Chondrocyte (in vitro differentiated cells): ENCODE measurements around the gene SERPIND1. TPM values are rescaled to one million over a fixed set of nuclear protein-coding genes. Genes with fewer than 3 reads are reported as not detected.
A peak's percentile ranks its signal among the peaks of the same experiment; 100 is the strongest.

Experiments
- DNase-seq: peaks from one replicate; pipeline ENCODE4 v3.0.0; 2021; ENCODE audit warnings: mixed read lengths, low spot score
- H3K27ac Mint-ChIP-seq: one replicate; pipeline ENCODE4 v1.8.0; 2021; ENCODE audit warnings: mild to moderate bottlenecking, moderate library complexity, mixed read lengths; ENCODE audit not compliant: unreplicated experiment
- H3K27me3 Mint-ChIP-seq: 2 replicates; pipeline ENCODE4 v1.8.0; 2021; ENCODE audit warnings: low read depth, mixed read lengths
- H3K36me3 Mint-ChIP-seq: 2 replicates; pipeline ENCODE4 v1.8.0; 2021; ENCODE audit warnings: low read depth, mixed read lengths
- H3K4me1 Mint-ChIP-seq: 2 replicates; pipeline ENCODE4 v1.8.0; 2021; ENCODE audit warnings: low read depth, mild to moderate bottlenecking, mixed read lengths
- H3K4me3 Mint-ChIP-seq: one replicate; pipeline ENCODE4 v1.8.0; 2021; ENCODE audit warnings: mild to moderate bottlenecking, moderate library complexity, mixed read lengths; ENCODE audit not compliant: unreplicated experiment
- H3K9me3 Mint-ChIP-seq: 2 replicates; pipeline ENCODE4 v1.8.0; 2021; ENCODE audit warnings: low read depth, mixed read lengths
- CTCF ChIP-seq: fragments of 200-600 bp; sonication (generic); IDR thresholded peaks from 2 replicates; pipeline ENCODE4 v1.5.0; 2021; ENCODE audit warnings: antibody characterized with exemption, mild to moderate bottlenecking, moderate library complexity
- total RNA-seq: library from RNA; stranded (reverse); gene quantifications from 3 replicates; pipeline ENCODE4 v1.2.1, GENCODE V29; 2021

The SERPIND1 gene
- total RNA-seq, 1 donor from 2014 or later: not detected

- peak; percentile 36 for TF ChIP-seq CTCF
- Mint-ChIP-seq H3K27ac (no peak overlapping the region), H3K4me1 (peaks cover 9% of the 10 kb centered on the region), H3K4me3 (no peak overlapping the region), H3K9me3 (no peaks in the 10 kb centered on the region), H3K36me3 (peaks cover 10% of the 10 kb centered on the region), H3K27me3 (no peaks in the 10 kb centered on the region)
- no peak for DNase-seq
Measured at GRCh38 chr22:20771918-20772625, 1.8 kb upstream of the SERPIND1 start.

GRCh38 chr22:20774882-20775281, 969 bp downstream of the SERPIND1 start:
- no peak for DNase-seq
- H3K27ac Mint-ChIP-seq: no peak overlapping the region
- peaks cover 13% of the 10 kb centered on the region for H3K36me3 Mint-ChIP-seq
- H3K4me1 Mint-ChIP-seq: peaks cover 9% of the 10 kb centered on the region
- no peaks in the 10 kb centered on the region for H3K9me3 Mint-ChIP-seq
- no peaks in the 10 kb centered on the region for H3K27me3 Mint-ChIP-seq
- TF ChIP-seq CTCF: no peak
- no peak overlapping the region for H3K4me3 Mint-ChIP-seq

- no peak for TF ChIP-seq CTCF
- DNase-seq: no peak
- peak overlapping the region; percentile 4 for H3K27ac Mint-ChIP-seq
- no peaks in the 10 kb centered on the region for H3K27me3 Mint-ChIP-seq
- peaks cover 9% of the 10 kb centered on the region for H3K4me1 Mint-ChIP-seq
- no peaks in the 10 kb centered on the region for H3K9me3 Mint-ChIP-seq
- H3K36me3 Mint-ChIP-seq: peaks cover 13% of the 10 kb centered on the region
- H3K4me3 Mint-ChIP-seq: no peak overlapping the region
Measured at GRCh38 chr22:20775342-20775895, 1.5 kb downstream of the SERPIND1 start.

GRCh38 chr22:20776624-20777405, 2.9 kb downstream of the SERPIND1 start:
- Mint-ChIP-seq H3K4me1 (peaks cover 9% of the 10 kb centered on the region), H3K27me3 (no peaks in the 10 kb centered on the region), H3K9me3 (no peaks in the 10 kb centered on the region), H3K4me3 (no peak overlapping the region), H3K27ac (no peak overlapping the region), H3K36me3 (peaks cover 13% of the 10 kb centered on the region)
- no peak for TF ChIP-seq CTCF
- DNase-seq: no peak

GRCh38 chr22:20777420-20778177, 3.7 kb downstream of the SERPIND1 start:
- Mint-ChIP-seq H3K27me3 (no peaks in the 10 kb centered on the region), H3K4me1 (peaks cover 9% of the 10 kb centered on the region), H3K36me3 (peaks cover 10% of the 10 kb centered on the region), H3K27ac (no peak overlapping the region), H3K4me3 (no peak overlapping the region), H3K9me3 (no peaks in the 10 kb centered on the region)
- no peak for DNase-seq
- TF ChIP-seq CTCF: no peak
